GM12873 (cell line): Measurements from ENCODE around the gene UBASH3B.

Source experiments
- CTCF ChIP-seq: IDR thresholded peaks from 2 replicates; pipeline ENCODE4 v1.5.1; 2012; ENCODE audit warnings: low read depth, mild to moderate bottlenecking, moderate library complexity, low read length, control low read depth; ENCODE audit not compliant: insufficient read depth; ENCODE audit errors: missing control alignments

UBASH3B gene

GRCh38 chr11:122691549-122692150, 36.1 kb downstream of the UBASH3B start:
- no peak for TF ChIP-seq CTCF

GRCh38 chr11:122692444-122692843, 36.9 kb downstream of the UBASH3B start:
- TF ChIP-seq CTCF, result no peak

DNA sequence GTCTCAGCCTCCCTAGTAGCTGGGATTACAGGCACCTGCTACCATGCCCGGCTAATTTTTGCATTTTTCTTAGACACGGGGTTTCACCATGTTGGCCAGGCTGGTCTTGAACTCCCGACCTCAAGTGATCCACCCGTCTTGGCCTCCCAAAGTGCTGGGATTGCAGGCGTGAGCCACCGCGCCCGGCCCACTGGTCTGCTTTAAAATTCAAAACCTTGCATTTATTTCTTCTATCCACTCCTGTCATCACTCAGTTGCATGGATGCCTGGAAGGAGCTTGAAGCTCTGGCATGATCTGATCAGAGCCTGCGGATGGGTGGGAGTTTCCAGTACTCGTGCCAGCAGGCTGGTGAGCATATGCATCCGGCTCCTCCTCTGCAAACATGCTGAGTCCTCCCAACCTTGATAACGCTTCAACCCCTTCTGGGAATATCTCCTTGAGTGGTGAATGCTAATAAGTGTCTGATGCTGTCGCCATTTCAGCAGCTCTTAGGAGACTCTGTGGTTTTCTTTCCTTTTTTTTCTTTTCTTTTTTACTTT, 39.6 kb downstream of the UBASH3B start:
- no peak for TF ChIP-seq CTCF

GRCh38 chr11:122696662-122697061, 41.1 kb downstream of the UBASH3B start:
- TF ChIP-seq CTCF, result no peak

DNA sequence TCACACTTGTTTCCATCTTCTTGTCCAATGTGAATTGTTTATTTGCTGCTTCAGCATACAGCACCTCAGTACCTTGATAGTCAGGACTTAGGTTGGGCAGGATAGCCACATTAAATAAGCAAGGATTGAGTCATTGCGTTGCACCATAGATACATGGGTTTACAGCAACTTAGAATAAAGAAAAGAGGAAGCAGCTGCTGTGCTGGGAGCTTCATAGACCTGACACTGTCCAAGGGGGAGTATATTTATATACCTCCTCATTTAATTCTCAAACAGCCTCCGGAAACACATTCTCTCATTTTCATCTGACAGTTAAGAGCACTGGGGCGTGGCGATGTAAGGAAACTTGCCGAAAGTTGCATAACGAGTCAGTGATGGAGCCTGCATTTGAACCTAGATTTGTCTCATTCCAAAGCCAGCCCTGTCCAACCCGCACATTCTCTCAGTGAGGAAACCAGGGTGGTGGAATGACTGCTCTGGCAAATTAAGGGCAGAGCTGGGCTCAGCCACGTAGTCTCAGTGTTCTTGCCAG, 42.2 kb downstream of the UBASH3B start:
- TF ChIP-seq CTCF, result no peak

DNA sequence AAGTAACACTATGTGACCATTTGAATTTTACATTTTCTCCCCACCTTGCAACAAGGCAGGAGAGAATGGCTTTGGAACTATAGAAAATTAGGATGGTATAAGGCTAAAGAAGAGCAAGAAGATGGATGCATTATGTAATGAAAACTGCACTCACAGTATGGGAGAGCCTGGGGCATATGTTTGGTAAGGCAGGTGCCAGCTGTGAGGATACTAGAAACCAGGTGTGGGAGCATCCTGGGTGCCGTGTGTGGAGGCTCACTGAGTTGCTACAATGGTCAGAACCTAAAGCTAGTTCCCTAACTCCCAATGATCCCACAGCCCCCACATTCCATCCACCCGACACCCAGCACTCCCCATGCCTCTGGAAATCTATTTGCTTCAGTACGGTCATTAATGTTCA, 42.9 kb downstream of the UBASH3B start:
- TF ChIP-seq CTCF, result no peak

DNA sequence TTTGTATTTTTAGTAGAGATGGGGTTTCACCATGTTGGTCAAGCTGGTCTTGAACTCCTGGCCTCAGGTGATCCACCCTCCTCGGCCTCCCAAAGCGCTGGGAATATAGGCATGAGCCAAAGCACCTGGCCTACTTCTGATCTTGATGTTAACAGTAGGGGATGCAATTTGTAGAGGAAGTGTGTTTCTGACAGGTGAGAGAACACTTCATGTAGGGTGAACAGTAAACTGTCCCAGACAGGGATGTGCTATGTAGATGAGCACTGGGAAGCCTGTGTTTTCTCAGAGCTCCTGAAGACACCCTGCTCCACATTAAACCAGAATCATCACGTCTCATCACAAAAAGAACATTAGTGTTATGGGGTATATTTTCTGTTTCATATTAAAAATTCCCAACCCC, 45.1 kb downstream of the UBASH3B start:
- TF ChIP-seq CTCF, result no peak

- TF ChIP-seq CTCF, result no peak
Observed at GRCh38 chr11:122701143-122701542, 45.6 kb downstream of the UBASH3B start.
